Measurements from ENCODE around the gene CCT6B.

- TF ChIP-seq, protein P1, sequence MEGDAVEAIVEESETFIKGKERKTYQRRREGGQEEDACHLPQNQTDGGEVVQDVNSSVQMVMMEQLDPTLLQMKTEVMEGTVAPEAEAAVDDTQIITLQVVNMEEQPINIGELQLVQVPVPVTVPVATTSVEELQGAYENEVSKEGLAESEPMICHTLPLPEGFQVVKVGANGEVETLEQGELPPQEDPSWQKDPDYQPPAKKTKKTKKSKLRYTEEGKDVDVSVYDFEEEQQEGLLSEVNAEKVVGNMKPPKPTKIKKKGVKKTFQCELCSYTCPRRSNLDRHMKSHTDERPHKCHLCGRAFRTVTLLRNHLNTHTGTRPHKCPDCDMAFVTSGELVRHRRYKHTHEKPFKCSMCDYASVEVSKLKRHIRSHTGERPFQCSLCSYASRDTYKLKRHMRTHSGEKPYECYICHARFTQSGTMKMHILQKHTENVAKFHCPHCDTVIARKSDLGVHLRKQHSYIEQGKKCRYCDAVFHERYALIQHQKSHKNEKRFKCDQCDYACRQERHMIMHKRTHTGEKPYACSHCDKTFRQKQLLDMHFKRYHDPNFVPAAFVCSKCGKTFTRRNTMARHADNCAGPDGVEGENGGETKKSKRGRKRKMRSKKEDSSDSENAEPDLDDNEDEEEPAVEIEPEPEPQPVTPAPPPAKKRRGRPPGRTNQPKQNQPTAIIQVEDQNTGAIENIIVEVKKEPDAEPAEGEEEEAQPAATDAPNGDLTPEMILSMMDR (IDR thresholded peaks at IDR 0.05; ENCODE audit: low read depth, low read length), result no peak
- TF ChIP-seq EZH2phosphoT487 (IDR thresholded peaks at IDR 0.05; ENCODE audit: low read depth), result no peak
Measured at GRCh38 chr17:34990921-34991365, 29.7 kb upstream of the CCT6B start.
